IMR-90 (cell line): ENCODE measurements around the gene NT5DC2. TPM values are rescaled to one million over a fixed set of nuclear protein-coding genes. Genes with fewer than 3 reads are reported as not detected.

Experiments used
- ATAC-seq: fragments of 200-7000 bp; cut with Tn5 transposase; 2 replicates; pipeline ENCODE4 v1.9.1; 2020; ENCODE audit warnings: low read depth, mild to moderate bottlenecking, moderate library complexity
- BruUV-seq: library from RNA; stranded (reverse); fragments of 400-500 nt; replicated peaks from 2 replicates; lab custom pipeline; 2021; lab: Mats Ljungman, UMichigan
- CTCF ChIA-PET: fragments of 300-600 bp; formaldehyde crosslinking; extraction: SDS; loops from one replicate; lab custom pipeline; 2021; ENCODE audit warnings: antibody characterized with exemption; lab: Yijun Ruan, JAX
- POLR2A ChIA-PET: fragments of 300-600 bp; sonication (Branson Sonifier 250); formaldehyde crosslinking; loops from one replicate; lab custom pipeline; 2022; ENCODE audit warnings: antibody characterized with exemption; ENCODE audit not compliant: unreplicated experiment; lab: Charles Lee
- DNase-seq: peaks from one replicate; pipeline ENCODE4 v3.0.0; 2013
- H2AFZ ChIP-seq: replicated peaks from 2 replicates; pipeline ENCODE3; 2013; ENCODE audit warnings: low read length, mild to moderate bottlenecking; ENCODE audit not compliant: poor library complexity
- H2AK5ac ChIP-seq: 2 replicates; pipeline ENCODE4 v1.6.1; 2013; ENCODE audit warnings: low read depth, low read length, inconsistent platforms
- H2AK9ac ChIP-seq: replicated peaks from 2 replicates; pipeline ENCODE3; 2013; ENCODE audit warnings: mild to moderate bottlenecking, low read depth, low read length, moderate library complexity; ENCODE audit not compliant: poor library complexity
- H2BK120ac ChIP-seq: 2 replicates; pipeline ENCODE4 v1.6.1; 2013; ENCODE audit warnings: low read depth, low read length, inconsistent platforms
- H2BK15ac ChIP-seq: 3 replicates; pipeline ENCODE4 v1.6.1; 2013; ENCODE audit warnings: low read depth, low read length, inconsistent platforms
- H2BK20ac ChIP-seq: 2 replicates; pipeline ENCODE4 v1.6.1; 2013; ENCODE audit warnings: low read depth, mild to moderate bottlenecking, inconsistent platforms, low read length, moderate library complexity
- H2BK5ac ChIP-seq: 2 replicates; pipeline ENCODE4 v1.6.1; 2013; ENCODE audit warnings: mild to moderate bottlenecking, low read depth, low read length, inconsistent platforms; ENCODE audit not compliant: poor library complexity, severe bottlenecking
- H3K14ac ChIP-seq: replicated peaks from 2 replicates; pipeline ENCODE4 v1.6.1; 2013; ENCODE audit warnings: low read depth, low read length, inconsistent platforms
- H3K18ac ChIP-seq: 2 replicates; pipeline ENCODE4 v1.6.1; 2013; ENCODE audit warnings: low read depth, low read length, control low read depth
- H3K23ac ChIP-seq: 2 replicates; pipeline ENCODE4 v1.6.1; 2013; ENCODE audit warnings: low read depth, low read length, inconsistent platforms
- H3K27ac ChIP-seq: 2 replicates; pipeline ENCODE4 v1.5.1; 2013; ENCODE audit warnings: mild to moderate bottlenecking, control low read depth, low read length; ENCODE audit not compliant: insufficient read depth
- H3K27me3 ChIP-seq: 2 replicates; pipeline ENCODE4 v1.6.1; 2013; ENCODE audit warnings: low read length; ENCODE audit not compliant: control insufficient read depth, insufficient read depth
- H3K36me3 ChIP-seq: 2 replicates; pipeline ENCODE4 v1.6.1; 2013; ENCODE audit warnings: low read length, mixed read lengths; ENCODE audit not compliant: control insufficient read depth, insufficient read depth
- H3K4ac ChIP-seq: 2 replicates; pipeline ENCODE4 v1.6.1; 2013; ENCODE audit warnings: low read depth, low read length, inconsistent platforms
- H3K4me1 ChIP-seq: 2 replicates; pipeline ENCODE4 v1.6.1; 2013; ENCODE audit warnings: low read length, mixed read lengths; ENCODE audit not compliant: control insufficient read depth, insufficient read depth
- H3K4me2 ChIP-seq: 2 replicates; pipeline ENCODE4 v1.6.1; 2013; ENCODE audit warnings: low read depth, mild to moderate bottlenecking, control low read depth, low read length, moderate library complexity
- H3K4me3 ChIP-seq: 2 replicates; pipeline ENCODE4 v1.5.1; 2013; ENCODE audit warnings: low read depth, mild to moderate bottlenecking, control low read depth, low read length, moderate library complexity; ENCODE audit not compliant: insufficient read depth
- H3K56ac ChIP-seq: 2 replicates; pipeline ENCODE4 v1.6.1; 2013; ENCODE audit warnings: low read length, inconsistent platforms; ENCODE audit not compliant: insufficient read depth; ENCODE audit errors: extremely low read depth
- H3K79me1 ChIP-seq, 2 experiments: 2 replicates each; pipeline ENCODE4 v1.6.1; 2013; ENCODE audit warnings: low read length in 2 of 2, inconsistent platforms in 1 of 2, low read depth in 1 of 2
- H3K9ac ChIP-seq: 2 replicates; pipeline ENCODE4 v1.6.1; 2013; ENCODE audit warnings: low read depth, low read length, control low read depth
- H3K9me1 ChIP-seq: 2 replicates; pipeline ENCODE4 v1.6.1; 2013; ENCODE audit warnings: low read length, inconsistent platforms; ENCODE audit not compliant: insufficient read depth
- H3K9me3 ChIP-seq: 2 replicates; pipeline ENCODE4 v1.6.1; 2013; ENCODE audit warnings: low read length; ENCODE audit not compliant: control insufficient read depth, insufficient read depth
- H4K20me1 ChIP-seq: 2 replicates; pipeline ENCODE4 v1.6.1; 2013; ENCODE audit warnings: low read length, inconsistent platforms; ENCODE audit not compliant: insufficient read depth
- H4K5ac ChIP-seq: 2 replicates; pipeline ENCODE4 v1.6.1; 2013; ENCODE audit warnings: mild to moderate bottlenecking, low read depth, low read length, control low read depth
- H4K8ac ChIP-seq, 2 experiments: 2 replicates each; pipeline ENCODE4 v1.6.1; 2013; ENCODE audit warnings: low read depth in 2 of 2, low read length in 2 of 2, control low read depth in 1 of 2, inconsistent platforms in 1 of 2
- H4K91ac ChIP-seq: 2 replicates; pipeline ENCODE4 v1.6.1; 2013; ENCODE audit warnings: low read depth, low read length, inconsistent platforms; ENCODE audit not compliant: insufficient read depth
- CEBPB ChIP-seq: IDR thresholded peaks from 2 replicates; pipeline ENCODE4 v1.6.1; 2012; ENCODE audit warnings: low read depth, low read length, improper control_type of control experiment
- MAFK ChIP-seq: IDR thresholded peaks from 2 replicates; pipeline ENCODE4 v1.6.1; 2012; ENCODE audit warnings: low read depth, low read length, improper control_type of control experiment
- WGBS, 2 experiments: methylation state at CpG; one replicate each; pipeline versions ENCODE4 v1.1.5 to v1.1.7; 2013; ENCODE audit warnings: missing lambda C conversion rate in 2 of 2; ENCODE audit not compliant: insufficient read length in 1 of 2; ENCODE audit errors: extremely low coverage in 2 of 2; 5-methylcytosine and 5-hydroxymethylcytosine counted together
- dilution Hi-C: fragments of 300-500 bp; cut with HindIII; formaldehyde crosslinking; loops from one replicate; pipeline ENCODE4 v1.14.3; 2018; ENCODE audit warnings: low sequenced_read_pairs; ENCODE audit not compliant: unreplicated experiment
- in situ Hi-C: fragments of 300-500 bp; cut with MboI; formaldehyde crosslinking; loops from 3 replicates; pipeline ENCODE4 v1.14.3; 2019; ENCODE audit warnings: low sequenced_read_pairs, inconsistent platforms, mixed read lengths
- intact Hi-C: fragments of 100-400 bp; cut with micrococcal nuclease; formaldehyde crosslinking; loops from 2 replicates; pipeline ENCODE4 v1.10.0; 2022
- polyA plus RNA-seq, 3 experiments: library from polyadenylated mRNA; depleted of rRNA; stranded (reverse); fragments of >200 nt; gene quantifications; 2 replicates each; pipeline ENCODE4 v1.2.3, GENCODE V29; 2012; ENCODE audit warnings: low replicate concordance in 1 of 3
- total RNA-seq: library from RNA; depleted of rRNA; stranded (reverse); fragments of >200 nt; gene quantifications from 2 replicates; pipeline ENCODE4 v1.2.3, GENCODE V29; 2012

The NT5DC2 gene
- total and polyA plus RNA-seq, 2 of the 4 experiments (the other 2 are of a cell fraction) = 161 to 200 TPM

DNA sequence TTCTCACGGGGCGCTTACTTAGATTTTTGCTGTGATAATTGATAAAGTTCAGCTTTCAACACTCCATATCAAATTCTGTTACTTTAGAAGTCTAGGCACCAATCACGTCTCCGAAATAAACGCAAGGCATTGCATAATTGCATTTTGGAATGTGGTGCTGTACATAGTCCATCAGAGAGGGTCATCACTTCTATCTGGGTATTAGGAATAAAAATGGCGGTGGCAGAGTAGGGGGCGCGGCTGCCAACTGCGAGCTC lies 2.4 kb upstream of the NT5DC2 start:
- Histone ChIP-seq H3K14ac (0 out of 2 replicates have a peak overlapping the region, but pooled peaks have one; percentile 57), H3K4ac (peak overlapping the region; percentile 89; the same call in 1 of the 2 replicates), H3K4me2 (peak overlapping the region; percentile 90), H3K9me3 (no peaks in the 10 kb centered on the region), H2BK120ac (peak overlapping the region; percentile 38; the same call in 1 of the 2 replicates), H2AK9ac (peak overlapping the region; percentile 30), H3K4me1 (peaks cover 26% of the 10 kb centered on the region), H2AK5ac (peak overlapping the region; percentile 91), H2BK5ac (peak overlapping the region; percentile 47), H2BK15ac (no peak overlapping the region), H3K27ac (no peak overlapping the region), H3K9me1 (peaks cover 27% of the 10 kb centered on the region), H4K20me1 (peaks cover 41% of the 10 kb centered on the region), H2AFZ (peak overlapping the region; percentile 95), H3K36me3 (peaks cover 4% of the 10 kb centered on the region), H3K18ac (no peak overlapping the region; the same call in 1 of the 2 replicates), H3K9ac (no peak overlapping the region; the same call in 1 of the 2 replicates), H3K56ac (no peak overlapping the region), H3K79me1 (peaks cover 32 to 80% of the 10 kb centered on the region in 2 experiments), H4K91ac (peak overlapping the region; percentile 60; the same call in 1 of the 2 replicates), H3K27me3 (no peaks in the 10 kb centered on the region), H4K5ac (peak overlapping the region; percentile 73; the same call in 1 of the 2 replicates), H3K23ac (0 out of 2 replicates have a peak overlapping the region, but pooled peaks have one; percentile 19), H4K8ac (peak overlapping the region; percentile 46 to 96; a peak in 3 of 4 replicates), H2BK20ac (no peak overlapping the region), H3K4me3 (peak overlapping the region; percentile 24; the same call in 1 of the 2 replicates)
- ChIA-PET CTCF (no interaction called here), POLR2A (interaction anchor here (0.8 kb wide), 1 partner anchor 16 kb away, joined by 3 read pairs; no protein-coding TSS in a partner anchor)
- intact Hi-C loops (loop anchor here (2.0 kb wide), 1 partner anchor 63 kb away; no protein-coding TSS in a partner anchor), in situ Hi-C loops (no loop called here), dilution Hi-C loops (no loop called here)
- TF ChIP-seq MAFK (no peak), CEBPB (peak; percentile 50; the same call in 1 of the 2 replicates)
- no peak for DNase-seq
- no TSS peak for BruUV-seq
- ATAC-seq = no peak
- 0% methylated on average over 3 of the region's 9 CpGs; no CpG with 5 or more reads in 1 of the 2 experiments for WGBS, 2 experiments
